GM08714 (cell line): ENCODE measurements around the gene RGS14.

Source experiments
- H3K4me3 ChIP-seq: fragments of 200-500 bp; sonication (Bioruptor generic); 2 replicates; pipeline ENCODE4 v1.5.1; 2014; ENCODE audit warnings: mild to moderate bottlenecking, low read length, inconsistent platforms
- ZNF274 ChIP-seq: IDR thresholded peaks from 2 replicates; pipeline ENCODE4 v1.6.1; 2012; ENCODE audit warnings: mild to moderate bottlenecking, low read depth, low read length

The RGS14 gene

GRCh38 chr5:177385720-177386119 lies 28.0 kb downstream of the RGS14 start:
- no peak overlapping the region for H3K4me3 ChIP-seq
- no peak for TF ChIP-seq ZNF274

- TF ChIP-seq ZNF274: no peak
- H3K4me3 ChIP-seq: no peak overlapping the region
Measured at GRCh38 chr5:177386542-177386941, 28.8 kb downstream of the RGS14 start.

GRCh38 chr5:177387405-177387804 lies 29.7 kb downstream of the RGS14 start:
- no peak for TF ChIP-seq ZNF274

GRCh38 chr5:177388521-177389052 lies 30.9 kb downstream of the RGS14 start:
- no peak overlapping the region for H3K4me3 ChIP-seq
- no peak for TF ChIP-seq ZNF274

More at GRCh38 chr5:177387405-177387804, 29.7 kb downstream of the RGS14 start:
- no peak overlapping the region for H3K4me3 ChIP-seq

GRCh38 chr5:177389241-177390169 lies 31.8 kb downstream of the RGS14 start:
- H3K4me3 ChIP-seq: no peak overlapping the region
- no peak for TF ChIP-seq ZNF274

GRCh38 chr5:177390363-177391300 lies 32.9 kb downstream of the RGS14 start:
- TF ChIP-seq ZNF274: no peak
- H3K4me3 ChIP-seq: no peak overlapping the region

- H3K4me3 ChIP-seq: no peak overlapping the region
- no peak for TF ChIP-seq ZNF274
Measured at GRCh38 chr5:177392765-177393164, 35.0 kb downstream of the RGS14 start.

- H3K4me3 ChIP-seq: no peak overlapping the region
- no peak for TF ChIP-seq ZNF274
Measured at GRCh38 chr5:177393206-177393765, 35.6 kb downstream of the RGS14 start.

- no peak overlapping the region for H3K4me3 ChIP-seq
- TF ChIP-seq ZNF274: no peak
Measured at GRCh38 chr5:177393990-177394389, 36.3 kb downstream of the RGS14 start.

- no peak overlapping the region for H3K4me3 ChIP-seq
- no peak for TF ChIP-seq ZNF274
Measured at GRCh38 chr5:177396078-177396477, 38.4 kb downstream of the RGS14 start.

- no peak for TF ChIP-seq ZNF274
- no peak overlapping the region for H3K4me3 ChIP-seq
Measured at GRCh38 chr5:177396807-177397206, 39.1 kb downstream of the RGS14 start.

- no peak for TF ChIP-seq ZNF274
- H3K4me3 ChIP-seq: no peak overlapping the region
Measured at GRCh38 chr5:177397875-177398390, 40.2 kb downstream of the RGS14 start.

GRCh38 chr5:177399997-177400868 lies 42.5 kb downstream of the RGS14 start, which contains the start of gene PFN3:
PFN3 (minus strand) TSS chr5:177400661; CDS start chr5:177400576, 85 bp downstream.
- H3K4me3 ChIP-seq: no peak within 1 kb of the TSS
- no peak for TF ChIP-seq ZNF274
